Measurements from ENCODE around the gene SUCNR1. TPM values are rescaled to one million over a fixed set of nuclear protein-coding genes. Genes with fewer than 3 reads are reported as not detected.

SUCNR1 gene
- polyA plus RNA-seq, 3 donors from 2014 or later, result 0.06 to 0.12 TPM; not detected in 1

- Mint-ChIP-seq H3K27ac (peak overlapping the region in 1 of 6 donors; percentile 70), H3K9me3 (no peaks in the 10 kb centered on the region), H3K27me3 (ENCODE audit: low read depth in 3 of 3) (peaks cover 0 to 1% (median 0%) of the 10 kb centered on the region in 3 donors), H3K4me1 (peaks cover 56 to 57% of the 10 kb centered on the region in 2 donors), H3K36me3 (no peaks in the 10 kb centered on the region), H3K4me3 (no peak overlapping the region)
- DNase-seq, result no peak
These were observed 26.6 kb downstream of the SUCNR1 start for GRCh38 chr3:151899996-151900395.

GRCh38 chr3:151900460-151900859 lies 27.0 kb downstream of the SUCNR1 start:
- Mint-ChIP-seq H3K4me1 (peaks cover 51 to 53% of the 10 kb centered on the region in 2 donors), H3K4me3 (no peak overlapping the region), H3K9me3 (no peaks in the 10 kb centered on the region), H3K27me3 (ENCODE audit: low read depth in 3 of 3) (peaks cover 0 to 1% (median 0%) of the 10 kb centered on the region in 3 donors), H3K27ac (peak overlapping the region in 2 of 6 donors; percentile 9 to 10), H3K36me3 (no peaks in the 10 kb centered on the region)
- DNase-seq, result no peak

GRCh38 chr3:151900884-151901643 lies 27.6 kb downstream of the SUCNR1 start:
- H3K36me3 Mint-ChIP-seq, result no peaks in the 10 kb centered on the region
- DNase-seq, result no peak
- H3K27ac Mint-ChIP-seq, result peak overlapping the region in 4 of 6 donors; percentile 1 to 26 (median 16)
- peaks cover 45 to 47% of the 10 kb centered on the region in 2 donors for H3K4me1 Mint-ChIP-seq
- H3K9me3 Mint-ChIP-seq, result no peaks in the 10 kb centered on the region
- peaks cover 0 to 1% (median 0%) of the 10 kb centered on the region in 3 donors for H3K27me3 Mint-ChIP-seq (ENCODE audit: low read depth in 3 of 3)
- H3K4me3 Mint-ChIP-seq, result peak overlapping the region in 2 of 5 donors; percentile 7 to 12

GRCh38 chr3:151901644-151902285 lies 28.3 kb downstream of the SUCNR1 start:
- peaks cover 0 to 1% (median 0%) of the 10 kb centered on the region in 3 donors for H3K27me3 Mint-ChIP-seq (ENCODE audit: low read depth in 3 of 3)
- H3K9me3 Mint-ChIP-seq, result no peaks in the 10 kb centered on the region
- H3K4me3 Mint-ChIP-seq, result no peak overlapping the region
- peak overlapping the region in 2 of 6 donors; percentile 1 to 22 for H3K27ac Mint-ChIP-seq
- H3K4me1 Mint-ChIP-seq, result peaks cover 39 to 42% of the 10 kb centered on the region in 2 donors
- DNase-seq, result no peak
- H3K36me3 Mint-ChIP-seq, result no peaks in the 10 kb centered on the region

- no peaks in the 10 kb centered on the region for H3K36me3 Mint-ChIP-seq
- no peak overlapping the region for H3K4me3 Mint-ChIP-seq
- H3K9me3 Mint-ChIP-seq, result no peaks in the 10 kb centered on the region
- H3K27ac Mint-ChIP-seq, result no peak overlapping the region
- peaks cover 0 to 1% (median 0%) of the 10 kb centered on the region in 3 donors for H3K27me3 Mint-ChIP-seq (ENCODE audit: low read depth in 3 of 3)
- peaks cover 39 to 41% of the 10 kb centered on the region in 2 donors for H3K4me1 Mint-ChIP-seq
- no peak for DNase-seq
These were observed 30.1 kb downstream of the SUCNR1 start for GRCh38 chr3:151903501-151903991.

- H3K27me3 Mint-ChIP-seq (ENCODE audit: low read depth in 3 of 3), result peaks cover 0 to 1% (median 0%) of the 10 kb centered on the region in 3 donors
- H3K27ac Mint-ChIP-seq, result no peak overlapping the region
- no peaks in the 10 kb centered on the region for H3K9me3 Mint-ChIP-seq
- H3K4me1 Mint-ChIP-seq, result peaks cover 27 to 28% of the 10 kb centered on the region in 2 donors
- no peak for DNase-seq
- no peaks in the 10 kb centered on the region for H3K36me3 Mint-ChIP-seq
- no peak overlapping the region for H3K4me3 Mint-ChIP-seq
These were observed 32.2 kb downstream of the SUCNR1 start for GRCh38 chr3:151905647-151906046.

GRCh38 chr3:151906751-151907150 lies 33.3 kb downstream of the SUCNR1 start:
- no peak for DNase-seq
- H3K4me1 Mint-ChIP-seq, result peaks cover 16 to 17% of the 10 kb centered on the region in 2 donors
- no peaks in the 10 kb centered on the region for H3K27me3 Mint-ChIP-seq (ENCODE audit: low read depth in 3 of 3)
- H3K9me3 Mint-ChIP-seq, result no peaks in the 10 kb centered on the region
- peaks cover 0 to 1% (median 0%) of the 10 kb centered on the region in 3 donors for H3K36me3 Mint-ChIP-seq
- H3K4me3 Mint-ChIP-seq, result no peak overlapping the region
- no peak overlapping the region for H3K27ac Mint-ChIP-seq

GRCh38 chr3:151908399-151908798 lies 35.0 kb downstream of the SUCNR1 start:
- H3K4me1 Mint-ChIP-seq, result peaks cover 5 to 6% of the 10 kb centered on the region in 2 donors
- no peaks in the 10 kb centered on the region for H3K9me3 Mint-ChIP-seq
- H3K27me3 Mint-ChIP-seq (ENCODE audit: low read depth in 3 of 3), result no peaks in the 10 kb centered on the region
- no peak for DNase-seq
- H3K36me3 Mint-ChIP-seq, result peaks cover 0 to 3% (median 0%) of the 10 kb centered on the region in 3 donors
- H3K4me3 Mint-ChIP-seq, result no peak overlapping the region
- H3K27ac Mint-ChIP-seq, result no peak overlapping the region

GRCh38 chr3:151909681-151910405 lies 36.4 kb downstream of the SUCNR1 start:
- no peak overlapping the region for H3K4me3 Mint-ChIP-seq
- H3K27ac Mint-ChIP-seq, result no peak overlapping the region
- no peaks in the 10 kb centered on the region for H3K4me1 Mint-ChIP-seq
- DNase-seq, result no peak
- no peaks in the 10 kb centered on the region for H3K27me3 Mint-ChIP-seq (ENCODE audit: low read depth in 3 of 3)
- H3K9me3 Mint-ChIP-seq, result no peaks in the 10 kb centered on the region
- H3K36me3 Mint-ChIP-seq, result peaks cover 0 to 3% (median 0%) of the 10 kb centered on the region in 3 donors

GRCh38 chr3:151911462-151911861 lies 38.0 kb downstream of the SUCNR1 start:
- no peaks in the 10 kb centered on the region for H3K9me3 Mint-ChIP-seq
- peaks cover 0 to 3% (median 0%) of the 10 kb centered on the region in 3 donors for H3K36me3 Mint-ChIP-seq
- H3K4me1 Mint-ChIP-seq, result no peaks in the 10 kb centered on the region
- DNase-seq, result no peak
- no peaks in the 10 kb centered on the region for H3K27me3 Mint-ChIP-seq (ENCODE audit: low read depth in 3 of 3)
- no peak overlapping the region for H3K27ac Mint-ChIP-seq
- H3K4me3 Mint-ChIP-seq, result no peak overlapping the region

GRCh38 chr3:151912028-151912427 lies 38.6 kb downstream of the SUCNR1 start:
- DNase-seq, result no peak
- Mint-ChIP-seq H3K4me1 (no peaks in the 10 kb centered on the region), H3K27me3 (ENCODE audit: low read depth in 3 of 3) (no peaks in the 10 kb centered on the region), H3K4me3 (no peak overlapping the region), H3K9me3 (no peaks in the 10 kb centered on the region), H3K27ac (no peak overlapping the region), H3K36me3 (peaks cover 0 to 3% (median 0%) of the 10 kb centered on the region in 3 donors)

GRCh38 chr3:151916781-151917180 lies 43.3 kb downstream of the SUCNR1 start:
- no peak for DNase-seq
- no peak overlapping the region for H3K4me3 Mint-ChIP-seq
- H3K27ac Mint-ChIP-seq, result no peak overlapping the region
- peaks cover 0 to under 1% (median 0%) of the 10 kb centered on the region in 3 donors for H3K36me3 Mint-ChIP-seq
- no peaks in the 10 kb centered on the region for H3K27me3 Mint-ChIP-seq (ENCODE audit: low read depth in 3 of 3)
- no peaks in the 10 kb centered on the region for H3K9me3 Mint-ChIP-seq
- no peaks in the 10 kb centered on the region for H3K4me1 Mint-ChIP-seq

- Mint-ChIP-seq H3K27ac (no peak overlapping the region), H3K4me1 (no peaks in the 10 kb centered on the region), H3K9me3 (no peaks in the 10 kb centered on the region), H3K36me3 (no peaks in the 10 kb centered on the region), H3K4me3 (no peak overlapping the region), H3K27me3 (ENCODE audit: low read depth in 3 of 3) (no peaks in the 10 kb centered on the region)
- peak; percentile 6 to 42 (median 40) for DNase-seq
These were observed 45.0 kb downstream of the SUCNR1 start for GRCh38 chr3:151918253-151919029.
